H1 (cell line): ENCODE results near the gene NDRG2.

Source experiments
- BACH1 ChIP-seq: IDR thresholded peaks from 2 replicates; pipeline ENCODE4 v1.6.1; 2012; ENCODE audit warnings: low read length, improper control_type of control experiment
- CHD2 ChIP-seq: IDR thresholded peaks from 2 replicates; pipeline ENCODE4 v1.6.1; 2012; ENCODE audit warnings: low read length, improper control_type of control experiment
- JUN ChIP-seq: IDR thresholded peaks from 2 replicates; pipeline ENCODE4 v1.6.1; 2011; ENCODE audit warnings: low read depth, mild to moderate bottlenecking, improper control_type of control experiment, low read length
- MAX ChIP-seq: IDR thresholded peaks from 2 replicates; pipeline ENCODE4 v1.6.1; 2012; ENCODE audit warnings: inconsistent platforms
- RXRA ChIP-seq: IDR thresholded peaks from 2 replicates; pipeline ENCODE4 v1.6.1; 2011; ENCODE audit warnings: low read depth, mild to moderate bottlenecking, low read length, moderate library complexity; ENCODE audit not compliant: insufficient read depth
- TAF7 ChIP-seq: optimal IDR thresholded peaks from 2 replicates; pipeline ENCODE3; 2011; ENCODE audit warnings: low read depth, mild to moderate bottlenecking, inconsistent platforms, low read length, moderate library complexity, borderline replicate concordance
- TF ChIP-seq, protein P1 (sequence below), 3 experiments: IDR thresholded peaks; 1 replicate in 2 of 3; 2 replicates in 1 of 3; pipeline versions ENCODE4 v1.5.1 to v1.6.1; 2011; ENCODE audit warnings: low read length in 3 of 3, mild to moderate bottlenecking in 3 of 3, inconsistent platforms in 2 of 3, low read depth in 1 of 3, moderate library complexity in 1 of 3; ENCODE audit not compliant: insufficient read depth in 1 of 3; ENCODE audit errors: control extremely low read depth in 1 of 3
- TF ChIP-seq, protein P2 (sequence below): IDR thresholded peaks from 2 replicates; pipeline ENCODE4 v1.6.1; 2011; ENCODE audit warnings: low read depth, mild to moderate bottlenecking, low read length; ENCODE audit not compliant: insufficient read depth

GRCh38 chr14:21073921-21074320 lies 49.1 kb upstream of the NDRG2 start:
- TF ChIP-seq, protein P1, sequence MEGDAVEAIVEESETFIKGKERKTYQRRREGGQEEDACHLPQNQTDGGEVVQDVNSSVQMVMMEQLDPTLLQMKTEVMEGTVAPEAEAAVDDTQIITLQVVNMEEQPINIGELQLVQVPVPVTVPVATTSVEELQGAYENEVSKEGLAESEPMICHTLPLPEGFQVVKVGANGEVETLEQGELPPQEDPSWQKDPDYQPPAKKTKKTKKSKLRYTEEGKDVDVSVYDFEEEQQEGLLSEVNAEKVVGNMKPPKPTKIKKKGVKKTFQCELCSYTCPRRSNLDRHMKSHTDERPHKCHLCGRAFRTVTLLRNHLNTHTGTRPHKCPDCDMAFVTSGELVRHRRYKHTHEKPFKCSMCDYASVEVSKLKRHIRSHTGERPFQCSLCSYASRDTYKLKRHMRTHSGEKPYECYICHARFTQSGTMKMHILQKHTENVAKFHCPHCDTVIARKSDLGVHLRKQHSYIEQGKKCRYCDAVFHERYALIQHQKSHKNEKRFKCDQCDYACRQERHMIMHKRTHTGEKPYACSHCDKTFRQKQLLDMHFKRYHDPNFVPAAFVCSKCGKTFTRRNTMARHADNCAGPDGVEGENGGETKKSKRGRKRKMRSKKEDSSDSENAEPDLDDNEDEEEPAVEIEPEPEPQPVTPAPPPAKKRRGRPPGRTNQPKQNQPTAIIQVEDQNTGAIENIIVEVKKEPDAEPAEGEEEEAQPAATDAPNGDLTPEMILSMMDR (IDR thresholded peaks at IDR 0.05; ENCODE audit: control extremely low read depth in 1 of 3, insufficient read depth in 1 of 3, low read depth in 1 of 3, low read length in 3 of 3): no peak
- TF ChIP-seq, protein P2, sequence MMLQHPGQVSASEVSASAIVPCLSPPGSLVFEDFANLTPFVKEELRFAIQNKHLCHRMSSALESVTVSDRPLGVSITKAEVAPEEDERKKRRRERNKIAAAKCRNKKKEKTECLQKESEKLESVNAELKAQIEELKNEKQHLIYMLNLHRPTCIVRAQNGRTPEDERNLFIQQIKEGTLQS: no peak
- TF ChIP-seq CHD2 (no peak), JUN (no peak), TAF7 (no peak), RXRA (no peak), MAX (no peak), BACH1 (no peak)
